Measurements from ENCODE around the gene EHF. TPM values are rescaled to one million over a fixed set of nuclear protein-coding genes. Genes with fewer than 3 reads are reported as not detected.

Gene EHF
- total RNA-seq, 1 donor from 2014 or later = 1.1 TPM

DNA sequence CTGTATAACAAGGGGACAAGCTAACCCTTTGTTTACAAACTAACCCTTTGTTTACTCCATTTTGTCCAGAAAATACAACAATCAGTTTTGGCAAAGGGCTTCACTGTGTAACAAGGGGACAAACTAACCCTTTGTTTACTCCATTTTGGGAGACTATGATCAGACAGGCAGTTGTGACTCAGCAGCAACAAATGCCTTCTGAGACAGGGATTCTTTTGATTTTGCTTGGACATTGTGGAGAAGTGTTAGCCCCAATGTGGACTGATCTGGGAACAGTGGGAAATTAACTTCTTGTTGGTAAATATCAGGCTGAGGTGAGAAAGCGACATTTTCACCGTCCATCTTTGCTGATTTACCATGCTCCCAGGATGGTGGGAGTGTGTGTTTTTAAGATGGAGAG, 983 bp downstream of the EHF start:
- no peaks in the 10 kb centered on the region for H3K9me3 Mint-ChIP-seq
- peaks cover 6% of the 10 kb centered on the region for H3K27me3 Mint-ChIP-seq
- no peak overlapping the region for H3K27ac Mint-ChIP-seq
- no peaks in the 10 kb centered on the region for H3K36me3 Mint-ChIP-seq (ENCODE audit: low read depth)
- no peak for ATAC-seq (ENCODE audit: low read depth)
- TF ChIP-seq, protein P1, sequence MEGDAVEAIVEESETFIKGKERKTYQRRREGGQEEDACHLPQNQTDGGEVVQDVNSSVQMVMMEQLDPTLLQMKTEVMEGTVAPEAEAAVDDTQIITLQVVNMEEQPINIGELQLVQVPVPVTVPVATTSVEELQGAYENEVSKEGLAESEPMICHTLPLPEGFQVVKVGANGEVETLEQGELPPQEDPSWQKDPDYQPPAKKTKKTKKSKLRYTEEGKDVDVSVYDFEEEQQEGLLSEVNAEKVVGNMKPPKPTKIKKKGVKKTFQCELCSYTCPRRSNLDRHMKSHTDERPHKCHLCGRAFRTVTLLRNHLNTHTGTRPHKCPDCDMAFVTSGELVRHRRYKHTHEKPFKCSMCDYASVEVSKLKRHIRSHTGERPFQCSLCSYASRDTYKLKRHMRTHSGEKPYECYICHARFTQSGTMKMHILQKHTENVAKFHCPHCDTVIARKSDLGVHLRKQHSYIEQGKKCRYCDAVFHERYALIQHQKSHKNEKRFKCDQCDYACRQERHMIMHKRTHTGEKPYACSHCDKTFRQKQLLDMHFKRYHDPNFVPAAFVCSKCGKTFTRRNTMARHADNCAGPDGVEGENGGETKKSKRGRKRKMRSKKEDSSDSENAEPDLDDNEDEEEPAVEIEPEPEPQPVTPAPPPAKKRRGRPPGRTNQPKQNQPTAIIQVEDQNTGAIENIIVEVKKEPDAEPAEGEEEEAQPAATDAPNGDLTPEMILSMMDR (IDR thresholded peaks at IDR 0.05) = no peak
- peaks cover 31% of the 10 kb centered on the region for H3K4me1 Mint-ChIP-seq
- DNase-seq = no peak
- intact Hi-C loops (cut with micrococcal nuclease) = no loop called here
- no peak overlapping the region for H3K4me3 Mint-ChIP-seq
- CTCF ChIA-PET = no interaction called here
- POLR2A ChIA-PET = no interaction called here

DNA sequence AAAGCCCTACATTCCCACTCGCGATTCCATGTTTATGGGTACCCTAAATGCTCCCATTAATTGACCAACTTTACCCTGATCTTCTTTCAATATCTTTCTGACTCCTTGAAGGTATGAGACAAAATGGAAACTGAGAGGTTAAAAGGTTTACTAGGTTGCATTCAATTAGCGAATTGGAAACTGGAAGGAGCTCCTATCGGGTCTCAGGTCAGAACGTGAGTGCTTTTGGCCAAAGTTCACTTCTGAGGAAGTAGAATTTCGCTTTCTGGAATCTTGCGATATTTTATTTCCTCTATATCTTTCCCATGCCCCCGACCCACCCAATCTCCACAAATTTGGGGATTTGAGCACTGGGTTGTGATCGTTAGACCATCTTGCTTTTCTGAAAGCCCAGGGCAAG, 2.6 kb downstream of the EHF start:
- H3K4me1 Mint-ChIP-seq = peaks cover 31% of the 10 kb centered on the region
- TF ChIP-seq, protein P1 (IDR thresholded peaks at IDR 0.05) = no peak
- no peak overlapping the region for H3K4me3 Mint-ChIP-seq
- no peaks in the 10 kb centered on the region for H3K36me3 Mint-ChIP-seq (ENCODE audit: low read depth)
- intact Hi-C loops (cut with micrococcal nuclease) = no loop called here
- ATAC-seq (ENCODE audit: low read depth) (no peak), DNase-seq (no peak)
- CTCF ChIA-PET = interaction anchor here (4.0 kb wide), 1 partner anchor 37 kb away, joined by 14 read pairs; no protein-coding TSS in a partner anchor
- H3K27me3 Mint-ChIP-seq = peaks cover 6% of the 10 kb centered on the region
- POLR2A ChIA-PET = interaction anchor here (1.2 to 3.3 kb wide), 4 partner anchors 10 to 37 kb away, joined by 4 to 37 read pairs (median 7); no protein-coding TSS in a partner anchor
- H3K27ac Mint-ChIP-seq = peak overlapping the region; percentile 37
- no peaks in the 10 kb centered on the region for H3K9me3 Mint-ChIP-seq

DNA sequence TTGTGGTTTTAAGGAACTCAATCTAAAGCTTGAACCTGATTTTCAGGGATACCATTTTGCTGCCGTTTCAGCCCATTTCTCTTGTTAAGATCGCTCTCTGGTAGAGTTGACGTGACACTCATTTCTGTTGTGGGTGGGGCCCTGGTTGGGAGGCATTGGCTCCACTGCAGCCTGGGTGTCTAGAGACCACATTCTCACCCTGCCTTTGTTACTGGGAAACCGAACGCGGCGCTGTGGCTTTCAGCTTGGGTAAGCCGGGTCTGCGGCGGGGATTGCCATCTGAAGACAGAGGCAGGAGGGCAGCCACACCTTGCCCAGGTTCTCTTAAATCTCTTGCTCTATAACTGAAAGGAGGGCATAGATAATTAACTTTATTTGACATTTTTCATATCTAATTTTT, 3.2 kb downstream of the EHF start:
- H3K27me3 Mint-ChIP-seq = peaks cover 6% of the 10 kb centered on the region
- H3K27ac Mint-ChIP-seq = peak overlapping the region; percentile 37
- ChIA-PET CTCF (interaction anchor here (4.0 kb wide), 1 partner anchor 38 kb away, joined by 14 read pairs; no protein-coding TSS in a partner anchor), POLR2A (interaction anchor here (0.9 to 3.3 kb wide), 5 partner anchors 10 to 406 kb away, joined by 3 to 37 read pairs (median 6); no protein-coding TSS in a partner anchor)
- TF ChIP-seq, protein P1 (IDR thresholded peaks at IDR 0.05) = no peak
- peak overlapping the region; percentile 66 for H3K4me3 Mint-ChIP-seq
- peaks cover 31% of the 10 kb centered on the region for H3K4me1 Mint-ChIP-seq
- H3K36me3 Mint-ChIP-seq (ENCODE audit: low read depth) = no peaks in the 10 kb centered on the region
- intact Hi-C loops (cut with micrococcal nuclease) = loop anchor here (1.0 kb wide), 3 partner anchors 10 to 26 kb away; no protein-coding TSS in a partner anchor
- peak; percentile 46 for DNase-seq
- ATAC-seq (ENCODE audit: low read depth) = peak; percentile 94
- no peaks in the 10 kb centered on the region for H3K9me3 Mint-ChIP-seq

DNA sequence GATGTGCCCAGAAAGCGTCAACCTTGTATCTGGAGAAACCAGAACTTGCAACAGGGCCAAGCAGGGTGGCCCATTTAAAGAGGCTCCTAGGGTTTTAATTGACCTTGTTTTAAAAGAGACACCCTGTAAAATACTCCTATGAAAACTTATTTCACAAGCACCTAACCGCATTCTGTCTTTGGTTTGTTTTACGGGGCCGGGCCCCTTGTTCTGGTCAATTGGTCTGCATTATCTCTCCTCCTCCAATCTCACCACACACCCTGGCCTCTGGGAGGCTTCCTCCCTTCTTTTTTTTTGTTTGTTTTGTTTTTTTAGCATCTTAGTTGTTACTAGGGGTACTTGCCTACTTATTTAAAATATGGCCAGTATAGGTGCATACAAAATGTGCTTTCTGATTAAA, 4.7 kb downstream of the EHF start:
- CTCF ChIA-PET = interaction anchor here (4.0 kb wide), 1 partner anchor 39 kb away, joined by 14 read pairs; no protein-coding TSS in a partner anchor
- ATAC-seq (ENCODE audit: low read depth) (no peak), DNase-seq (no peak)
- no peak overlapping the region for H3K27ac Mint-ChIP-seq
- peaks cover 6% of the 10 kb centered on the region for H3K27me3 Mint-ChIP-seq
- intact Hi-C loops (cut with micrococcal nuclease) = no loop called here
- H3K4me1 Mint-ChIP-seq = peaks cover 19% of the 10 kb centered on the region
- H3K9me3 Mint-ChIP-seq = no peaks in the 10 kb centered on the region
- no peaks in the 10 kb centered on the region for H3K36me3 Mint-ChIP-seq (ENCODE audit: low read depth)
- no peak overlapping the region for H3K4me3 Mint-ChIP-seq
- POLR2A ChIA-PET = interaction anchor here (3.3 kb wide), 1 partner anchor 27 kb away, joined by 37 read pairs; no protein-coding TSS in a partner anchor
- TF ChIP-seq, protein P1 (IDR thresholded peaks at IDR 0.05) = no peak

DNA sequence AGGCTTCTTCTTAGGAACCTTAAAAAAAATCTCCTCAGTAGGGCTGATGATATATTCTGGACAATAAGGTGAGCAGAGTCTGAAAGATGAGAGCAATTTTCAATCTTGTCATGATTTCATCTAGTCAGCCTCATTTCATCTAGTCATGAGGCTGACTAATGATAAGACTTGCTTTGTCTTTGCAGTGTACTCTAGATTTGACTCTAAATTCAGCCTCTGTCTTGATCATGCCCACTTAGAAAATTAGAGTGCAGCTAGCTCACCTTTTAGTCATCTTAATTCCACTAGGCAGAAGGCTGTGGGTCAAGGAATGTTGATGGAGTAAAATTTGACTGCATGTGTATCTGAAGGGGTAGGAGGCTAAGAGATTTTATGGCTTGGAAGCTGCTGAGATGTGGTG, 5.5 kb downstream of the EHF start:
- ChIA-PET CTCF (interaction anchor here (4.0 kb wide), 1 partner anchor 40 kb away, joined by 14 read pairs; no protein-coding TSS in a partner anchor), POLR2A (interaction anchor here (3.3 kb wide), 1 partner anchor 26 kb away, joined by 37 read pairs; no protein-coding TSS in a partner anchor)
- no peaks in the 10 kb centered on the region for H3K9me3 Mint-ChIP-seq
- H3K27me3 Mint-ChIP-seq = peaks cover 6% of the 10 kb centered on the region
- no peaks in the 10 kb centered on the region for H3K36me3 Mint-ChIP-seq (ENCODE audit: low read depth)
- TF ChIP-seq, protein P1 (IDR thresholded peaks at IDR 0.05) = no peak
- intact Hi-C loops (cut with micrococcal nuclease) = no loop called here
- H3K27ac Mint-ChIP-seq = no peak overlapping the region
- no peak for DNase-seq
- H3K4me1 Mint-ChIP-seq = peaks cover 13% of the 10 kb centered on the region
- no peak overlapping the region for H3K4me3 Mint-ChIP-seq
- ATAC-seq (ENCODE audit: low read depth) = no peak

Measured in activated B cell treated with CpG ODN at 0.5 μM for 24 hours (primary cell).